HG02623 (cell line): Measurements from ENCODE around the gene TWIST1.

ENCODE experiments used
- ATAC-seq: cut with Tn5 transposase; IDR thresholded peaks from one replicate; pipeline ENCODE4 v1.9.1; 2021; ENCODE audit warnings: moderate library complexity; ENCODE audit not compliant: unreplicated experiment

TWIST1 gene

GRCh38 chr7:19097165-19098055, 20.0 kb downstream of the TWIST1 start:
- no peak for ATAC-seq

DNA sequence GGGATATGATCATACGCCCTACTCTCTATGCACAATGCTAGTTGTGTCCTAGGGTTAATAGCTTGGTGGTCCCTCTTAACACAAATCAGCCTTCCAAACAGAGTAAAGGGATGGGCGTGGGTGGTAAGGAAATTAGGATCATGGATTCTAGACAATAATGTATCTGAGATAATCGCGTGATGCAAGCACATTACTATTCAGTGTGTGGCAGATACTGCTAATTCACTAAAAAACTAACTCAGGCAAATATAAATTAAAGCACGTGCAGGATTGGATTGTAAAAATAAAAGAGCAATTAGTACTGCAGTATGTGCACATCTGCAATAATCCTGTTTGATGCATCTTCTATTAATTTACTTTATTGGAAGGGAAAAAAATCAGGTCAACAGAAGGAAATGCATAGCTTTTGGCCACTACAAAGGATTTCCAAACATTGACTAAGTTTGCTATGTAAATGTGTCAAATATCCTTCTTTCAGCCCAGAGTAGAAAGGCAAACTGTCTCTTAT, 22.0 kb downstream of the TWIST1 start:
- no peak for ATAC-seq

DNA sequence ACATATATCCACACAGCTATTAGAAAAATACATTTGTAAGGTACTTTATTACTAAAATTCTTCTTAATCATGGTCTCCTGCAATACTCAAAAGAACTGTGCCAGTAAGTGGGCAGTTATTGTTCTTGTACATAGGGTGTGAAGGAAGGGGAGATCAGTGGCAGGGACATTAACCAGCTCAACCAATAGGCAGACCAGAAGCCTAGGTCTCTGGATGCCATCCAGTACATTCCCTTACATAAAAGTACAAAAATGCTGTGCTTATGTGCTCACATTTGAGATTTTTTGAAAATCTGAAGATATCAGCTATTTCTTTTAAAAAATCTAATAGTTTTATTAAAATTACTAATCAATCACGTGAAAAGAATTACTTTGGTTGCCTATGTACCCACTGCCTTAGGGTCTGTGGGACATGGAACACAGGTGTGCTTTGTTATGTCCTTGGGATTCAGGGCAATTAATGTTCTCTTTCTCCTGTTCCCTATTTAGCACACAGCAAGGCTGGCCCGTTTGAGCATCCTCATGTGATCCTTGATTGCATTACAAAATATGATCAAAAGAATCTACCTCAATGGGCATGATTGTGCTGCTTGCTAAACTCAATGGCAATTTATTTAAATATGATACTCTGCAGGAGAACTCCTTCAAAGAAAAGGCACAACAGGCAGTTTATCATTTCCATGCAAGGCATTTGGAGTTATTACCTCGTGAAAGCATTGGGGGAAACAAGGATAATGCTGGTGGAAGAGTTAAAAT, 22.7 kb downstream of the TWIST1 start:
- no peak for ATAC-seq

- ATAC-seq = no peak
Observed at GRCh38 chr7:19094138-19094537, 23.3 kb downstream of the TWIST1 start.

DNA sequence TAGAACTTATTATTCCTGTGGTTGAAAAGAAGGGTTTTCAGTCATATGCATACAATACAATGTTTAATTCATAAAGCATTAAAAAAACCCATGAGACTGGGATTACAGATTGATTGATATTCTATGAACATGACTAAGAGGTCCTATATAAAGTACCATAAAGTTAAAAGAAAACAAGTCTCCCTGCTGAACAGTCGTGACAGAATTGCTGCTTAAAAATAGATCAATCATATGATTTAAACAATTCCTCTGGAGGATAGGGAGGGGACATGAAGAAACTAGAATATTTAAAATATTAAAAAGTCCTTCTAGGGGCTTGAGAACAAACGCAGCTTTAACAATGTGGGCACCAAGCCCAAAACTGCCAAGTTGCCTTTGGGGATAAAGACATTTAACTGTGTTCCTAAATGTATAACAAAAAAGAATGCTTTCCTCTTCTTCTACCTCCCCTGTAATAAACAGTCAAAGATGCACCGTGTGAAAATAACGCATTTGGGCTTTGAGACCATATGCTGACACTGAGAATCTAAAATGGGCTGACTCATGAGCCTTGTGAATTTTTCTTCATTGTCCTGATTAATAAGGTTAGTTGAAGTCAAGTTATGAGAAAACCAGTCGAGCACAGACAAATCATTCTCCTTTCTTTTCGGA, 25.8 kb downstream of the TWIST1 start:
- ATAC-seq = no peak

DNA sequence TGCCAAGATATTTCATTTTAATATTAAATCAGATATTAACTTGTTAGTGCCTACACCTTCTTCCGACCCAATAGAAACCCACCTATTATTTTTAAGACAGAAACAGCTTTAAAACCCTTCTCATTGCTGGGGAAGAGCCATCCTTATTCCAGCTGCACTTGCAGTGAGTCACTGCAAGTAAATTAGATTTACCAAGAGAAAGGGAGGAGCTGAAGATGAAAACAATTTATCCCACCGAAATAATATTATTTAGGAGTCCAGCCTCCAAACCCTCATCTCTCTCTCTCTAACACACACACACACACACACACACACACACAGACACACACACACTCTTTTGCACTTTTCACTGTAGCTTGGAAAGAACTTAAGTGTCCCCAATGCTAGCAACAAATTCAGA, 26.9 kb downstream of the TWIST1 start:
- no peak for ATAC-seq

GRCh38 chr7:19089797-19090196, 27.6 kb downstream of the TWIST1 start:
- no peak for ATAC-seq

GRCh38 chr7:19089378-19089777, 28.1 kb downstream of the TWIST1 start:
- no peak for ATAC-seq

- ATAC-seq = no peak
Observed at GRCh38 chr7:19080093-19080492, 37.3 kb downstream of the TWIST1 start.

DNA sequence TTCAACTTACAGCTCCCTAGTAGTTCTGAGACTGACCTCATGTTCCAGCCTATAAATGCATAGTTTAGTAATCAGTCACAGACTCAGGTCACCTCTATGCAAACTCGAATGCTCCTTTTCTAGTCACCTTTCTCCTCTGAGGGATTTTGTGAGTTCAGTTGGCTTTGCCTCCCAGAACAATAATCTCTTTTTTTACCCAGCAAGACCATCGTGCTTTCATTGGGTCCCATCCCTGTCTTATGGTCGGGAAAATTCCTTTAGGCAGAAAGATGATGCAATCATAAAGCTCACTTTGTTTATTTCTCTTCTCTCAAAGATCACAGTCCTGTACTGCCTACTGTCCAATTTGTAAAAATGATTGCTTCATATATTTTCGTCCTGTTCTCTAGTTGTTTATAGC, 38.4 kb downstream of the TWIST1 start:
- no peak for ATAC-seq

GRCh38 chr7:19069842-19070241, 47.6 kb downstream of the TWIST1 start:
- ATAC-seq = no peak

DNA sequence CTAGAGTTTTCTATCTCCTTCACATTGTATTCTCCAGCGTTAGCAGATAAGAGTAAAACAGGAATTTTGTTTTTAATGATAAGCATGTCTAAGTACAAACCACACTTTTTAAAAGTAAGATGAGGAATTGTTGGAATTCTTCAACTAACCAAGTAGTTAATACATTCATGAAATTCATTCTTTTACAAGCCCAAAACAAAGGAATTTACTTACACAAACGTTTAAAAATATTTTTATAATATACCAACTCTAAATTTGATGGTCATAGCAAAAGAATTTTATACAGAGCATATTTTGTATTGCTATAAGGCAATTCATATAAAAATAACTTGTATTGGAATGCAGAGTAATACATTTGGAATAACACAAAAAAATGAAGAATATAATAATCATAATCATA, 51.3 kb downstream of the TWIST1 start:
- ATAC-seq = no peak
